Measurements from ENCODE around the gene DGAT2.

Gene DGAT2

DNA sequence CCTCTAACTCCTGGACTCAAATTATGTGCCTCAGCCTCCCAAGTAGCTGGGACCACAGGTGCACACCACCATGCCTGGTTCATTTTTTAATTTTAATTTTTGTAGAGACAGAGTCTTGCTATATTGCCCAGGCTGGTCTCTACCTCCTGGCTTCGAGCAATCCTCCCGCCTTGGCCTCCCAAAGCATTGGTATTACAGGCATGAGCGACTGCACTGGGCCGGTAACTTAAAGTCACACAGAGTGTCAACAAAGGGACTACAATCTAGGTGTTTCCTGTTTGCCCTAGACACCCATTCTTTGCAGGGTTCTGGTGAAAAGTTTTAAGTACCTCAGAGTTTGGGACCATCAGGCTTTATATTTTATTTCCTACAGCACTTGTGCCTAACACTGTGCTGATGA is 54.8 kb downstream of the DGAT2 start:
- DNase-seq (ENCODE audit: low read depth in 3 of 3, low spot score in 1 of 3), result no peak

DNA sequence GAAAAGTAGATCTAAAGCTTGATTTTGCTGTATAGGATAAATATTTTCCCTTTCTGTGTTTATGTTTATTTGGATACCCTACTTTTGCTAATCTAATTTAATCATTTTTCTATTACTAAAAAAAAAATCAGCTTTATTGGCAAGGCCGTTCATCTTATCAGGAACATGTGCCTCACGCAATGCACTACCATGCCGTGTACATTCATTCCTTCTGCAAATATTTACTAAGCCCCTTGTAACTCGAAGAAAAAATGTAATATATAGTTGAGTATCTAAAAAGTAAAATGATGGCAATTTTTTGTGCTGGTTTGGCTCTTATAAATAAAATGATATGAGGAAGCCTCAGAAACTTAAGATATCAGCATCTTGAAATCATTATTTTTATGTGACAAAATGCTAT is 55.4 kb downstream of the DGAT2 start:
- no peak for DNase-seq (ENCODE audit: low read depth in 3 of 3, low spot score in 1 of 3)

DNA sequence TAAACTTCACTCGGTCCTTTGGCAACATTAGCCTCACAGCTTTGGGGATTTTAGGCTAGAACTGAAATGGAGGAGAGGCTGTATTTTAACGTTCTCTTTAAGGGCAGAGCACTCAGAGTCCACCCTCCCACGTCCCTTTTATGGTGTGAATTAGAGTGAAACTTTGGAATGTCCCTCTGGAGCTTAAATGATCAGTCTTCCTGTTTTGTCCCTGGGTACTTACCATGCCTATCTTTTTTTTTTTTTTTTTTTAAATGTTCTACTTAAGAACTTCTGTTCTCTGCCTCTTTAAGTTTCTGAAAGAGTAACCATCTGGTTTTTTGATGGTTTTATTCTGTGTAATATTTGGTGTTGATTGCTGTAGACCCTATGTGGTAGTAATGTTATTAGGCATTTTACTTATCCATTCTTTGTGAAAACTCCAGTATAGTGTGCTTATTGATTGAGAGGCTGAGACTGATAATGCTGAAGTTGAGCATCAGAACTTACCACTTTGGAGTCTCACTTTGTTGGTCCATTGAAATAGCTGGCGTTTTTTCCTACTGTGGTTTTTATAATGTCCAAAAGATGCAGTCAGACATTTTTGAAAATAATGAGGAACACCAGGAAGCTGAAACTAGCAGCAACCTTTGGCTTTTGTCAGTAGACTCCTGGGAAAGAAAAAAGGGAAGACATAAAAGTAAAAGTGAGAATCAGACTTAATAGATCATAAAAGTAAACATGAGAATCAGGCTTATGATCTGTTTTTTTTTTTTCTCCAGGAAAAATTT is 58.1 kb downstream of the DGAT2 start:
- no peak for DNase-seq (ENCODE audit: low read depth in 3 of 3, low spot score in 1 of 3)

DNA sequence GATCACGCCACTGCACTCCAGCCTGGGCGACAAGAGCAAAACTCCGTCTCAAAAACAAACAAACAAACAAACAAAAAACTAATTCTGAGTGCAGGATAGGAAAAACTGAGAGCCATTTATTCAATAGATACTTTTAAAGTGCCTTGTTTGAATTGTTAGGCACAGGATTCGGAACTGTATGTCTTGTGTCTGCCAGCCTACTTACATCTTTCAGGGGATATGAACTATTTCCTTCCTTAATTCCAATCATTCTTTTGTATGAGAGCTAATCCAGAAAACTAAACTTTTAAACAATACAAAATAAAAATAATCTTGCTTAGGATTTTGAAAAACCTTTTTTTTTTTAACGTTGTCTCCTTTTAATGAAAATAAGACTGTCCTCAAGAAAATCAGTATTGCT is 59.0 kb downstream of the DGAT2 start:
- no peak for DNase-seq (ENCODE audit: low read depth in 3 of 3, low spot score in 1 of 3)

DNA sequence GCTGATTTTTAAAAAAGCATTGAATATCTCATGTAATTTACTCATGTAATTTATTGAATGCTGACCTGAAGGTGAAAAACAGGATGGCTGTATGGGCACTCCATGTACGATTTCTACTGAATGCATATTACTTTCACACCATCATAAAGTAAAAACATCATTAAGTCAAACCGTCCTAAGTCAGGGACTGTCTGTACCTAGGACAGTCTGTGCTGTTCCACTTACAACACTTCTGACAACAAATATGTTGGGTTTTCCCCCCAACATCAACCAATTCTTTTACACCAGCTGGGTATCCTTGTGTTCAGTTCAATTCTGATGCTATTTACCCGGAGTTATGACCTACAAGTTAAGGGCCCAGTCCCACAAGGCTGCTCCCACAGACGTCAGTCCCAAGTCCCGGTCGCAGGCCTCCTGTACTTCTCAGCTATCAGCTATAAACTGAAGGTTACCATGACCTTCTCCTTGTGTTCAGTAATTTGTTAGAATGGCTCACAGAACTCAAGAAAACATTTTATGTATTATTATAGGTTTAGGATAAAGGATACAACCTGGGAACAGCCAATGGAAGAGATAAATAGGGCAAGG is 63.4 kb downstream of the DGAT2 start:
- no peak for DNase-seq (ENCODE audit: low read depth in 3 of 3, low spot score in 1 of 3)

DNA sequence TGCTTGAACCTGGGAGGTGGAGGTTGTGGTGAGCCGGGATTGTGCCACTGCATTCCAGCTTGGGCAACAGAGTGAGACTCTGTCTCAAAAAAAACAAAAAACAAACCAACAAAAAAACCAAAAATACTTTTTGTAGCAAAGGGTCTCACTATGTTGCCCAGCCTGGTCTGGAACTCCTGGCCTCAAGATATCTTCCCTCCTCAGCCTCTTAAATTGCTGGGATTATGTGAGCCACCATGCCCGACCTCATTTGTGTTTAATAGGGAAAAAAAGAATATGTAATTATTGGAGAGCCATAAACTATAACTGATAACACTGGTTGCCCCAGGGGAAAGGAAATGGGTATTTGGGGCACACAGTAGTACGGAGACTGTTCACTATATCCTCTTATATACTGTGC is 66.2 kb downstream of the DGAT2 start:
- no peak for DNase-seq (ENCODE audit: low read depth in 3 of 3, low spot score in 1 of 3)

DNA sequence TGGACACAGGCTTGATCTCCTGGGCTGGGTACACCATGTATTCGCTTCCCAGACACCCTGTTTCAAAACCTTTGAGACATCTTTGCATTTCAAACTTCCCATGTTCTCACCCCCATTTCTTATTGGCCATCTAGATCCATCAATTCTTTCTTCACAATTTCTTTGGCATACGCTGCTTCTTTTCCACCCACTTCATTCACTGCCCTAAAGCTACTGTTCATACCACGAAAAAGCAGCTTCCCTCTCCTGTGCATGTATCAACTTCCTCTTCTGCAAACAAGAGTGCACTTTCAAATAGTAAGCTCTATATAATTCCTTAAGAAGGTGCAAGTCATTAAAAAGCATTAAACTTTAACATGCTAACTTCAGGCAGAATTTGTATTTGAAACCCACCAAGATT is 67.8 kb downstream of the DGAT2 start:
- no peak for DNase-seq (ENCODE audit: low read depth in 3 of 3, low spot score in 1 of 3)

DNA sequence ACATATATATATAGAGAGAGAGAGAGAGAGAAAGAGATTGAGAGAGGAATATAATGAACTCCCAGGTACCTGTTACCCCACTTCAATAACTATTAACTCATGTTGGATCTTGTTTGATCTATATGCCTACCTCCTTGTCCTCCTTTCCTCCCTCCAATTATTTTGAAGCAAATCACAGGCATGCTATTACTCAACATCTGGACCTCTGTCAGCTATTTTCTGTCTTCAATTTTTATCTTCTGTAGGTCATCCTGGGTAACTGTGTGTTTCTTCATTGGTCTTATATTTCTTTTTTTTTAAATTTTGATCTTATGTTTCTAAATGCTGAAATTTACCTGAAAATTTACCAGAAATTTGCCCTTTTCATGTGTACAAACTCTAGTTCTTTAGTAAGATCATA is 71.3 kb downstream of the DGAT2 start:
- DNase-seq (ENCODE audit: low read depth in 3 of 3, low spot score in 1 of 3), result no peak

DNA sequence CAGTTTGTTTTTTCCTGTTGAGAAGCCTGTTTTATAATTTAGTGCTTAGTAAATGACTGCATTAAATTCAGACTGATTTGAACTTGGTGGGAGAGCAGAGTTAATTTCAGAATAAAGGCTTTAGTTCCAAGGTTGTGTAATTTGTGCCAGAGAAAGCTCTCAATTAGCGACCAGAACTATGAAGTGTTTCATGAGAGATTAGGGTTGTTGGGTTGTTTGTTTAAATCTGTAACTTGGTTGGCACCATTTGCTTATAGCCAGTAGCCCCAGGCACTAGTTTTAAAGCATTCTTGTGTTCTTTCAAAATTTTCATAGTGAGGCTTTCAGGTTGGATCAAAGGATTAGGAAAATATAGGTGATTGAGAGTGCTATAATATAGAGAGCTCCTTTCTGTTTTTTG is 71.9 kb downstream of the DGAT2 start:
- no peak for DNase-seq (ENCODE audit: low read depth in 3 of 3, low spot score in 1 of 3)

DNA sequence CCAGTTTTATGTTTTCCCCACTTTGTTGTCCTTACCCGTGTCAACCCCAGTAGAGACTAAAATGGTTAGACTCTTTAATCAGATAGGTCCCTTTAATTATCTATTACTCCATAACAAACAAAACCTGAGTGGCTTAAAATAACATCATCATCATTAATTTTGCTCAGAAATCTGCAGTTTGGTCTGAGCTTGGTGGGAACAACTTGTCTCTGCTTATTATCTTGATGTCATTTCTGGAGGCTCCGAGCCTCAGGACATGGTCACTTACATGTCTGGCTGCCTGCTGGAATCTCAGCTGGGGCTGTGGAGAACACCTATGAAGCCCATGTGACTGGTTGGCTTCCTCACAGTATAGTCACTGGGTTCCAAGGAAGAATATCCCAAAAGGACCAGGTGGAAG is 73.2 kb downstream of the DGAT2 start:
- DNase-seq (ENCODE audit: low read depth in 3 of 3, low spot score in 1 of 3), result no peak

DNA sequence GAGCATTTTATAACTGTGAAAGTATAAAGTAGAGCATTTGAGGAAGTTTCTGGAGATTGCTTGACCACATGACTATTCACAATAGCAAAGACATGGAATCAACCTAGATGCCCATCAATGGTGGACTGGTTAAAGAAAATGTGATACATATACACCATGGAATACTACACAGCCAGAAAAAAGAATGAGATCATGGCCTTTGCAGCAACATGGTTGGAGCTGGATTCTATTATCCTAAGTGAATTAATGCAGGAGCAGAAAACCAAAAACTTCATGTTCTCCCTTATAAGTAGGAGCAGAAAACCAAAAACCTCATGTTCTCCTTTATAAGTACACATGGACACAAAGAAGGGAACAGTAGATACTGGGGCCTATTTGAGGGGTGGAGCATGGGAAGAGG is 76.7 kb downstream of the DGAT2 start:
- no peak for DNase-seq (ENCODE audit: low read depth in 3 of 3, low spot score in 1 of 3)

DNA sequence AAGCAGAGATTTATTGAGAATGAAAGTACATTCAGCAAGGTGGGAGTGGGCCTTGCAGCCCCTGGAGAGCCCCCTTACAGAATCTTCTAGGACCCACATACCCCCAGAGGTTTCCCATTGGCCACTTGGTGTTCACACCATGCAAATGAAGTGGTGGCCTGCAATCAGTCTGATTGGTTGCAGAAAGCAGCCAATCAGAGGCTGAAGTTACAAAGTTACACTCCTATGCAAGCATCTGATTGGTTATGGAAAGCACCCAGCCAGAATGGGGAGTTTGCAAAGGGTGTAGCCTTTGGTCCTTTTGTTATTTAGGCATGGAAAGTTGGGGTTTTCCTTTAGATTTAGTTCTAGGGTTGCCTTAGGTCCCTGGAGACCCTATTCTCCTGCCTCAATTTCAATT is 81.3 kb downstream of the DGAT2 start:
- DNase-seq (ENCODE audit: low read depth in 3 of 3, low spot score in 1 of 3), result no peak

DNA sequence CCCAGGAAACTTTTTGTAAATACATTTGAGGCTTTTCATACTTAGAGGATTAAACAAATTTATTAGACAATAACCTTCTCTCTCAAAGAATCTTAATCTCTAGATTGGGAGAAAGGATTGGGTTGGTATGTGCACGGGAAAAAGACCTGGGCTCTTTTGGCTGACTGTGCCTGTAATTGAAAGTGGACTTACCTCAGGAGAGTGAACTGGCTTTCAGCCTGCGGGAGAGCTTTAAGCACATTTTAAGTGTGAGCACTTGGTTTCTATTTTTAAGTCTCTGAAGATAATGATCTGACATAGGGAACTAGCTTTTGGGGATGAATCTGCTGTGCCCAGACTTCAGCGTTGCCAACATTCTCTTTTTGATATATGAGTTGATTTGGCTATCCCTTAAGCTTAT is 82.2 kb downstream of the DGAT2 start:
- DNase-seq (ENCODE audit: low read depth in 3 of 3, low spot score in 1 of 3), result no peak

All from stimulated activated CD4-positive, alpha-beta T cell treated with anti-CD3 and anti-CD28 coated beads, TNF-alpha, amount 100 ng/mL, for 1 hour (primary cell).